Activated T-helper 1 cell treated with anti-CD3 and anti-CD28 coated beads, Interleukin-2, amount 50 U/mL, for 16 hours (primary cell): ENCODE data around the gene MTUS2.

Source experiments
- DNase-seq, 2 donors: peaks; one replicate each; pipeline ENCODE4 v3.0.0-alpha.2; 2020; ENCODE audit warnings: low read depth in 1 of 2, low spot score in 1 of 2

MTUS2 gene

DNA sequence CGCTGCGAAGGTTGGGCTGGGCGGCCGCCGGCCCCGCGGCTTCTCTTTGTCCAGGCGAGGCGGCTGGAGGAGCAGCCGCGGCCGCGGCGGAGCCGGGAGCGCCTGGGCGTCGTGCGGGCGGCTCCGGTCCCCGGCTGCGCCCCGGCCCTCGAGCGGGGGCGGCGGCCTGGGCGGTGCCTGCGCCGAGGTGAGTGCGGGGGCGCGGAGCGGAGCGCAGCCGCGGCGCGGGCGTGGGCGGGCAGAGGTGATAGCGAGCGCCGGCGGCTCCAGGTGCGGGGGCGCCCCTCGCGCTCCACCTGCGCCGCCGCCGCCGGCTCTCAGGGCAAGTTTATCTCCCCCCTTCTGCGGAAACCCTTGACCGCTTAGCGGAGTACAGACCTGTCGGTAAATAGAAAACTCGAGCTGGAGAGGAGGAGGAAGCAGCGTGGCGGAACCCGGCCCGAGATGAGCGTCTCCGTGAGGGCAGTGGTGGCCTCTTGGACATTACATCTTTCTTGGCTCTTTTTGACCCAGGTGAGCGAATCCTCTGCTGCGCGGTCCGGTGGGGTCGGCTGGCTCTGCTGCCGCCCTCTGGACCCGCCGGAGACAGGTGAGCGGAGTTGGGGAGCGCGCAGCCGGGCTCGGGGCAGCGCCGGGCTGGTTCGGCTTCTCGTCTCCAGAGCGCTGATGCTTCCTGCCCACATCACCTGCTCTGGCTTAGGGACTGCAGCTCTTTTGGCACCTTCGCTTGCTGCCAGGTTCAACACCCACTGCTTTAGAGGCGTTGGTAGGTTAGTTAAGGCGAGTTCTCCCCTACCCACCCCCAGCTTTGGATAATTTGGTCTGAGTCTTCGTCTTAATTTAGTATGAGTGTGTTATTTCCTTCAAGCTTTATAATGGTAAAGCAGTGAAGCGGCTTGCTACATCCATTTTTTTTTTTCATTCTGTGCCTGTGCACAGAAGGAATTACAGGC lies at the start of gene MTUS2:
MTUS2 (plus strand) TSS at position 241 of the 953 bp plus-strand sequence.
- no peak for DNase-seq

- DNase-seq = no peak
Observed at GRCh38 chr13:28778308-28779215, 41.6 kb upstream of the MTUS2 start.

DNA sequence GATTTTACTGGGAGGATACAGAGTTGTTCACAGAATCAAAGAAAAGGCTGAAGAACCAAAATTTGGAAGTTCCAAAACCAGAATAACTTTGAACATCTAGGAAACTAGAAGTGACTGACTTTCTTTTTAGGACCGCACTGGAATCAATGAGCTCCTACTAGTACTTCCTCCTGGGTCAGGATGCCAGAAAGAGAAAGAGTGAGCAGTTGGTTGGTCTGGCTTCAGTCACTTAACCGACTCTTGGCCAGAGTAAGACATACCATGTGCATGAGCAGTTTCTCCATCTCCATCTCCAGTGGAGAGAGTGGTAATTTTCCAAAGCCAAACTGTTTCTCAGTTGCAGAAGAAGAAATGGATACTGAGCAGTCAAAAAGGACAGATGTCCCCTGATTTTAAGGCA lies 27.1 kb upstream of the MTUS2 start:
- DNase-seq = no peak

DNA sequence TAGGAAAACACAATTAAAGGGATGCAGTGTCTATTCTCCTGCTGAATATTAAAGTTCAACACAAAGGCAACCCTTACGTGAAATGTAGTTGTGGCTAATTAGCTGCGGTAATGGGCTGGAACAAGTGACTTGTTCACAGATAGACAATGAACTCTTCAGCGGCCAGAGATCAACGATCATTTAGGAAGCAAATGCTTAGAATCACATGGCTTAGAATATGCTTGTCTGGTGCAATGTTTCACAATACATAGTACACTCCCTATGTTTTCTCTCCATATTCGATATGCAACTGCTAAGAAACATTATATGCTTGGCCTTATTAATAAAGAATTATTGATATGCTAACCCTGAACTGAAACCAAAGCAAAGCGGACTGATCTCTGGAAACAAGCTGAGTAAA lies 25.7 kb upstream of the MTUS2 start:
- no peak for DNase-seq

DNA sequence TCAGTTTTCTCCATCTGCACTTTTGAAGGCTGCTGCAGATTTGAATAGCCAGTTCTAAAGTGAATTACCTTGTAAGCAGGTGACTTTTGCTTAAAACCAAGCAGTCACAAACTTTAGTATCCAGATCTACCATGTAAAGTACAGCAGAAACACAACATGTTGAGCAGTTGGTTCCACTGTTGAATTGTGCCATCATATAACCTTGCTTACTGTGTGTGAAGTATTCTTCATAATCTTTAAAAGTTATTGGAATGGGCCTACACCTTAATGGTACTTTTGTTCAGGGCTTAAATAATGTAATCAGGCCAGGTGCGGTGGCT lies 23.2 kb upstream of the MTUS2 start:
- no peak for DNase-seq

- no peak for DNase-seq
Observed at GRCh38 chr13:28805193-28805819, 14.8 kb upstream of the MTUS2 start.

- no peak for DNase-seq
Observed at GRCh38 chr13:28817204-28817603, 2.9 kb upstream of the MTUS2 start.

GRCh38 chr13:28819046-28819730 lies 951 bp upstream of the MTUS2 start:
- no peak for DNase-seq

DNA sequence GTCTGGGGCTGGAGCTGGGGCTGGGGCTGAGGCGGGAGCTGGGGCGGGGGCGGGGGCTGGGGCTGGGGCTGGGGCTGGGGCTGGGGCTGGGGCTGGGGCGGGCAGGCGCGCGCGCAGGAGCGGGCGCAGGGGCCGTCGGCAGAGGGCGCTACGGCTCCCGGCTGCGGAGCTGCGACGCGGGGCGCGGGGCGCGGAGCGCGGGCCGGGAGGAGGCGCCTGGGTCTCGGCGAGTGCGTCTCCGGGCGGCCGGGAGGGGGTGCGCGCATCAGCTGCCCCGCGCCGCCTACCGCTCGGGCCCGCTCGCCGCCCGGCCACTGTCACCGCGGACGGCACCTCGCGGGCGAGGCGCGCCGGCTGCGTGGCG lies 422 bp upstream of the MTUS2 start:
- no peak for DNase-seq

DNA sequence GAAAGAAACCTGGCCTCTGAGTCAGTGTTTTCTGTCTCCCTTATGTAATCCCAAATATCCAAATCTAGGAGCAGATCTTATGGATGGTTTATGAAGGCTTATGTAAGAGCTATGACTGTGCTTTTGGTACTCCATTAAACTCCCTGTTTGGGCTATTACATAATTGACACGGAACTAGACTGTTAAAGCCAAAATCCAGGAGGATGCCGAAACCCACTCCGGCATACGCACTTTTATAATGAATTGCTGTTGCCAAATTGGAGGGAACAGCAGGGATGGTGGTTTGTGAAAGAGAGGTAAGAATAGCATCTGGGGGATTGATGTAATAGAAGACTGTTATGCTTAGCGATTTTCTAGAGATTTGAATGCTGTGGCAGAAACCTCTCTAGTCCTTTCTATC lies 2.0 kb downstream of the MTUS2 start:
- no peak for DNase-seq

GRCh38 chr13:28822801-28823200 lies 2.7 kb downstream of the MTUS2 start:
- DNase-seq = no peak

GRCh38 chr13:28825379-28825778 lies 5.2 kb downstream of the MTUS2 start:
- no peak for DNase-seq

- DNase-seq = no peak
Observed at GRCh38 chr13:28826368-28826767, 6.2 kb downstream of the MTUS2 start.

DNA sequence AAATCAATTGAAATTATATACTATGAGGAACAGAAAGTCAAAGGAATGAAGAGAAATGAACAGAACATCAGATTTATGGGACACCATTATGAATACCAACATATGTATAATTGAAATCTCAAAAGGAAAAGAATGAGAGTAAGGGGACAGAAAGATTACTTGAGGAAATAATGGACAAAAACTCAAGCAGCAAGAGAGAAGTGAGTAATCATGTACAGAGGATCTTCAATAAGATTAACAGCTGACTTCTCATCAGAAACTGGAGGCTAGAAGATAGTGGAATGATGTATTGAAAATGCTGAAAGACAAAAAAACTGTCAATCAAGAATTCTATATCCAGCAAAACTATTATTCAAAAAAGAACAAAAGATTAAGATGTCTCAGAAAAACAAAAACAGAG lies 10.4 kb downstream of the MTUS2 start:
- no peak for DNase-seq

- DNase-seq = no peak
Observed at GRCh38 chr13:28831117-28831516, 11.0 kb downstream of the MTUS2 start.

GRCh38 chr13:28837111-28837510 lies 17.0 kb downstream of the MTUS2 start:
- no peak for DNase-seq

DNA sequence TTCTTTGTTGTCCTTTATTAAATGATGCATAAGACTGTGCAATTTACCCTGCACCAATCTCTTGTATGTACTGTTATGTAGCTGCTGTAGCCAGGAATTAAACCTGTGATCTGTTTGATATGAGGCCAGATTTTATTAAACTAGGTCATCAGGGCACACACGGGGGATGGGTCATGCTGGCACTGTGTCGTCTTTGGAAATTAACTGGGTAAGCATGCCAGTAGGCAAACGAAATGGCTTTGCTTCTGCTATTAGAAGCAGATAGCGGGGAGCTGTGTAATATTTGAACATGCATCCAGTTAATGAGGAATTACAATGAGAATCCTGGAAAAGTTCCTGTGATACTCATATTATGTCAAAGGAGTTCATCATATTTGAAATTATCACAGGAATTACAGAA lies 23.5 kb downstream of the MTUS2 start:
- DNase-seq = no peak

DNA sequence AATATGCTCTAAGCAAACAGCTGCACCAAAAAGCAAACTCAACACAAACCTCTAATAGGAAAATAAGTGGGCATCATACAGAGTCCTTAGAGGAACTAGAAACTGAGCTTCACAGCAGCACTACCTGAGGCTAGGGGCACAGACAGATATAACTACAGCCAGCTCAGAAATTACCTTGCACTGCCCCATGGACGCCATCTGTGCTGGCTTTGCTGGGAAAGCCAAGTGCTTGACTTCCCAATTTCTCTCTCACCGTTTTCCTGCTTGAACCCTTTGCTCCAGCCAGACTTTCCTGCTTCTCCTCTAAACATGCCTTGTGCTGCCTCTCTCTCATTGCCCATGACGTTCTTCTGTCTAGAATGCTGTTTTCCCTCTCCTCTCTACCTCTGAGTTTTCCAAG lies 29.3 kb downstream of the MTUS2 start:
- no peak for DNase-seq

GRCh38 chr13:28850226-28850625 lies 30.1 kb downstream of the MTUS2 start:
- DNase-seq = no peak

DNA sequence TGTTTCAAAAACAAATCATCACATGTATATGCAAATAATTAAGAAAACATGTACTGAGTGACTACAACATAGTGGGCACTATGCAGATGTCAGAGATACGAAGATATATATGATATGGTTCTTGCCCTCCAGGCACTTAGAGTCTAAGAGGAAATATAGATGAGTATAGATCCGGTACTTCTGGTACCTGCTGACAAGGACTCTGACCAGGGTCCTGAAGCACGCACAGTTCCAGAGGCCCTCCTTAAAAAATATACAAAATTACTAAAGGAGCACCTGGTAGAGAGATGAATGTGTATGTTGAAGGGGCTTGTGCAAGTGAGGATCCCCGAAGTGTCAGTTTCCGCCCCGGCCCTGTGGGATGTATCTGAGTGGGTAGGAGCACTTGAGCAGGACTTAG lies 31.3 kb downstream of the MTUS2 start:
- DNase-seq = no peak

- no peak for DNase-seq
Observed at GRCh38 chr13:28854657-28855056, 34.5 kb downstream of the MTUS2 start.
